ENCODE data around the gene NTHL1.

DNA sequence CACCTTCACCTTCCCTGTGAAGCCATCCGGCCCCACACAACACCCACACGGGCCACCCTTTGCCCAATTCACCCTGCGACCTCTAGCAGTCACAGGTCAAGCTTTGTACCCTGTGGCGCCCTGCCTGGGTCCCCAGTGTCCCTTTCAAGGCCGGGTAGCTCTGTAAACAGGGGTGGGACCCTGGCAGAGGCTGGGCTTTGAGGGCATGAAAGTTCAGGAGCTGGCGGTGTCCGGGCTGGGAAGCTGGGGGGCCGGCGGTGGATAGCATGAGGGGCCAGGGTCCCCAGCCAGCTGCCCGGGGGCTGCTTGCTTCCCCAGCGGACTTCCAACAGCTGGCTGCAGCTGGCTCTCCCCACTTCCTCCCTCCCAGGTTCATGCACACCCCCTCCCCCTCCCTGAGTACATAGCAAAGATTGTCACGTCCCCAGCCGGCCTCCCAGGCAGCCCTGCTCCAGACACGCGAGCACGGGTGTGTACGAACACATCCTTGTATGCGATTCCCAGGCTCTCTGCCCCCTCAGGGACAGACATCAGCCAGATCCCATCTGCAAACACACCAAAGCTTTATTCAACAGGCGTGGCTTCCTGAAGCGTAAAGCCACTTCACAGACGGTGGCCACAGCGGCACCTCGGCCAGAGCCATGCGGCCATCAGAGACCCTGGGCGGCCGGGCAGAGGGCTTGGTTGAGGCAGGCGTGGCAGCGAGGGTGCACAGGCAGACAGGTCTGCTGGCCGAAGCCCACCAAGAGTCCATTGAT, 8.2 kb downstream of the NTHL1 start:
- TF ChIP-seq, protein P1, sequence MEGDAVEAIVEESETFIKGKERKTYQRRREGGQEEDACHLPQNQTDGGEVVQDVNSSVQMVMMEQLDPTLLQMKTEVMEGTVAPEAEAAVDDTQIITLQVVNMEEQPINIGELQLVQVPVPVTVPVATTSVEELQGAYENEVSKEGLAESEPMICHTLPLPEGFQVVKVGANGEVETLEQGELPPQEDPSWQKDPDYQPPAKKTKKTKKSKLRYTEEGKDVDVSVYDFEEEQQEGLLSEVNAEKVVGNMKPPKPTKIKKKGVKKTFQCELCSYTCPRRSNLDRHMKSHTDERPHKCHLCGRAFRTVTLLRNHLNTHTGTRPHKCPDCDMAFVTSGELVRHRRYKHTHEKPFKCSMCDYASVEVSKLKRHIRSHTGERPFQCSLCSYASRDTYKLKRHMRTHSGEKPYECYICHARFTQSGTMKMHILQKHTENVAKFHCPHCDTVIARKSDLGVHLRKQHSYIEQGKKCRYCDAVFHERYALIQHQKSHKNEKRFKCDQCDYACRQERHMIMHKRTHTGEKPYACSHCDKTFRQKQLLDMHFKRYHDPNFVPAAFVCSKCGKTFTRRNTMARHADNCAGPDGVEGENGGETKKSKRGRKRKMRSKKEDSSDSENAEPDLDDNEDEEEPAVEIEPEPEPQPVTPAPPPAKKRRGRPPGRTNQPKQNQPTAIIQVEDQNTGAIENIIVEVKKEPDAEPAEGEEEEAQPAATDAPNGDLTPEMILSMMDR (IDR thresholded peaks at IDR 0.05) = no peak
- no peak for TF ChIP-seq POLR2A (IDR thresholded peaks at IDR 0.05)

All from Peyer's patch (tissue), 4 donors.